ENCODE measurements around the gene DUXA. TPM values are rescaled to one million over a fixed set of nuclear protein-coding genes. Genes with fewer than 3 reads are reported as not detected.
A peak's percentile ranks its signal among the peaks of the same experiment; 100 is the strongest.
"Not testable (repeated sequence)": the region's sequence is repeated elsewhere in the genome, so short reads cannot be mapped to it uniquely, and the experiment has no call there.

Gene DUXA
- polyA plus RNA-seq, 2 of the 4 experiments (the other 2 are of a cell fraction), result not detected

- TF ChIP-seq HOXB5 (CRISPR knock-in tag; IDR thresholded peaks at IDR 0.05) (no peak), MAFK (IDR thresholded peaks at IDR 0.05; ENCODE audit: partially characterized antibody) (no peak), EHF (CRISPR knock-in tag; IDR thresholded peaks at IDR 0.05) (no peak), ZC3H11A (IDR thresholded peaks at IDR 0.05) (no peak), FOXS1 (CRISPR knock-in tag; IDR thresholded peaks at IDR 0.05) (no peak), ESRRA (IDR thresholded peaks at IDR 0.05; ENCODE audit: borderline replicate concordance, low read length) (no peak)
- Histone ChIP-seq H3K4me1 (no peaks in the 10 kb centered on the region), H3K4me3 (no peak overlapping the region), H3K4me2 (no peak overlapping the region), H3K27ac (no peak overlapping the region), H3K9me3 (peaks cover 63% of the 10 kb centered on the region)
- POLR2A ChIA-PET, result no interaction called here
- DNase-seq (ENCODE audit: low read depth in 1 of 2, low spot score in 1 of 2) (no peak), FAIRE-seq (no peak), ATAC-seq (no peak)
- CTCF ChIA-PET, result no interaction called here
- 2% methylated on average over 5 of the region's 5 CpGs for WGBS (ENCODE audit: missing lambda C conversion rate)
Measured at GRCh38 chr19:57161985-57162539, 5.2 kb downstream of the DUXA start.

DNA sequence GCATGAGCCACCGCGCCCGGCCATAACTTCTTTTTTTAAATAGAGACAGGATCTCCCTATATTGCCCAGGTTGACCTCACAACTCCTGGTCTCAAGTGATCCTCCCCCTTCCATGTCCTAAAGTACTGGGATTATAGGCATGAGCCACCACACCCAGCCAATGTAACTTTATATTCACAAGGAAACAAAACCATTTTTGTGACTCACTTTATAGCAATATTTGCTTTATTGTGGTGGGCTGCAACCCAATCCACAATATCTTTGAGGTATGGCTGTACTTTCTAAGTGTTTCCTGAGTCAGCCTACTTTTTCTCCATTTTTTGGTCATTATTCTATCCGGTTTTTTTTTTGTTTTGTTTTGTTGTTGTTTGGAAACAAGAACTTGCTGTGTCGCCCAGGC, 14.4 kb downstream of the DUXA start:
- ChIA-PET POLR2A (no interaction called here), CTCF (interaction anchor here (1.3 kb wide), 1 partner anchor 10 kb away, joined by 3 read pairs; no protein-coding TSS in a partner anchor)
- peaks cover 64% of the 10 kb centered on the region for H3K9me3 ChIP-seq
- no peak overlapping the region for H3K4me3 ChIP-seq
- no peak for DNase-seq (ENCODE audit: low read depth in 1 of 2, low spot score in 1 of 2)
- H3K4me2 ChIP-seq, result no peak overlapping the region
- WGBS (ENCODE audit: missing lambda C conversion rate), result 41% methylated on average over 5 of the region's 5 CpGs
- no peaks in the 10 kb centered on the region for H3K4me1 ChIP-seq
- peak; percentile 74 for FAIRE-seq
- H3K27ac ChIP-seq, result no peak overlapping the region
- ATAC-seq, result no peak
- TF ChIP-seq ZNF302 (CRISPR knock-in tag; IDR thresholded peaks at IDR 0.05), result no peak
- no peak for TF ChIP-seq EP300 (IDR thresholded peaks at IDR 0.05)
- TF ChIP-seq RAD21 (conservative IDR thresholded peaks at IDR 0.05 in 1 of 2, IDR thresholded peaks at IDR 0.05 in 1 of 2), result no peak
- no peak for TF ChIP-seq CEBPB (IDR thresholded peaks at IDR 0.05)
- TF ChIP-seq RCOR1 (IDR thresholded peaks at IDR 0.05; ENCODE audit: low read depth, low read length), result no peak
- no peak for TF ChIP-seq SMC3 (IDR thresholded peaks at IDR 0.05)

DNA sequence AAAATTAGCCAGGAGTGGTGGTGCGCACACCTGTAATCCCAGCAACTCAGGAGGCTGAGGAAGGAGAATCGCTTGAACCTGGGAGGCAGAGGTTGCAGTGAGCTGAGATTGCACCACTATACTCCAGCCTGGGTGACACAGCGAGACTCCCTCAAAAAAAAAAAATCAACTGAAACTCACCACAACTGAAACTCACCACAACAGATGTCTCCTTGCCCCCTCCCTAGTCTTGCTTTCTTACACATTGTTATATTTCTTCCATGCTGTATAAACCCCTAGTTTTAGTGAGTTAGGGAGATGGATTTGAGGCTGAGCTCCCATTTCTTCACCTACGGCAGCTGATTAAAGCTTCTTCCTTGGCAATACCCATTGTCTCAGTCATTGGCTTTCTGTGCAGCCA, 25.6 kb downstream of the DUXA start:
- CTCF ChIA-PET, result no interaction called here
- POLR2A ChIA-PET, result no interaction called here
- H3K27ac ChIP-seq, result no peak overlapping the region

DNA sequence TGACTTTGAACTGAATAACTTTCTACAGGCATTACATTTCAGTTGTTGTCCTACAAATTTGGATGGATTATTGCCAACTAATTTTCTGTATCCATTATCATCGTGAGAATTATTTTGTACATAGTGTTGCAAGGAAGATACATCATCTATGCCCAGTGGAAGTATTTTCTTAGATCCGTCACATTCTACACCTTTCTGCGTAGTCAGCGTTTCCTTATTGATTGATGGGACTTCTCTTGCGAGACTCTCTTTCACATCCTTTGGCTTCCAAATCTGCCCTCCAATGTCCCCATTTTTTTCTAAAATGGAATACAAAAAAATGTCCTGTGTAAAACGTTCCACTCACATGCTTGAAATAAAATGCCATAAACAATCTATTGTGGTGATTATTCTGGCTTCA, 31.5 kb downstream of the DUXA start:
- no peak for DNase-seq (ENCODE audit: low read depth in 1 of 2, low spot score in 1 of 2)
- FAIRE-seq, result peak; percentile 70
- Histone ChIP-seq H3K27ac (no peak overlapping the region), H3K4me1 (no peaks in the 10 kb centered on the region), H3K9me3 (peaks cover 75% of the 10 kb centered on the region), H3K4me3 (no peak overlapping the region), H3K4me2 (no peak overlapping the region)
- no peak for ATAC-seq
- TF ChIP-seq PBX3 (IDR thresholded peaks at IDR 0.05), result no peak
- TF ChIP-seq, protein P1, sequence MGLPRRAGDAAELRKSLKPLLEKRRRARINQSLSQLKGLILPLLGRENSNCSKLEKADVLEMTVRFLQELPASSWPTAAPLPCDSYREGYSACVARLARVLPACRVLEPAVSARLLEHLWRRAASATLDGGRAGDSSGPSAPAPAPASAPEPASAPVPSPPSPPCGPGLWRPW (IDR thresholded peaks at IDR 0.05), result no peak
- TF ChIP-seq POLR2AphosphoS2 (conservative IDR thresholded peaks at IDR 0.05; ENCODE audit: low read length), result no peak
- no peak for TF ChIP-seq PHF8 (IDR thresholded peaks at IDR 0.05; ENCODE audit: borderline replicate concordance, low read depth)
- peak; percentile 85 for TF ChIP-seq MAFK (IDR thresholded peaks at IDR 0.05; ENCODE audit: partially characterized antibody)
- no peak for TF ChIP-seq CEBPB (IDR thresholded peaks at IDR 0.05)
- no peak for TF ChIP-seq BHLHE40 (IDR thresholded peaks at IDR 0.05; ENCODE audit: low read depth, low read length)
- WGBS (ENCODE audit: missing lambda C conversion rate), result 42% methylated on average over 6 of the region's 6 CpGs
- CTCF ChIA-PET, result interaction anchor here (0.5 kb wide), 1 partner anchor 229 kb away, joined by 3 read pairs; no protein-coding TSS in a partner anchor
- POLR2A ChIA-PET, result no interaction called here

More for the DNA sequence above, 25.6 kb downstream of the DUXA start:
- DNase-seq (ENCODE audit: low read depth in 1 of 2, low spot score in 1 of 2) (no peak), ATAC-seq (no peak), FAIRE-seq (no peak)
- Histone ChIP-seq H3K4me3 (no peak overlapping the region), H3K4me2 (no peak overlapping the region), H3K9me3 (peaks cover 57% of the 10 kb centered on the region), H3K4me1 (no peaks in the 10 kb centered on the region)
- 54% methylated on average over 4 of the region's 4 CpGs for WGBS (ENCODE audit: missing lambda C conversion rate)
- no peak for TF ChIP-seq CBX8 (IDR thresholded peaks at IDR 0.05)
- no peak for TF ChIP-seq MYC (IDR thresholded peaks at IDR 0.05; ENCODE audit: borderline replicate concordance, low read length)
- TF ChIP-seq HOXA7 (CRISPR knock-in tag; IDR thresholded peaks at IDR 0.05), result no peak
- no peak for TF ChIP-seq PBX3 (IDR thresholded peaks at IDR 0.05)
- TF ChIP-seq HOXB13 (CRISPR knock-in tag; IDR thresholded peaks at IDR 0.05; ENCODE audit: low read depth), result no peak
- TF ChIP-seq, protein P2, sequence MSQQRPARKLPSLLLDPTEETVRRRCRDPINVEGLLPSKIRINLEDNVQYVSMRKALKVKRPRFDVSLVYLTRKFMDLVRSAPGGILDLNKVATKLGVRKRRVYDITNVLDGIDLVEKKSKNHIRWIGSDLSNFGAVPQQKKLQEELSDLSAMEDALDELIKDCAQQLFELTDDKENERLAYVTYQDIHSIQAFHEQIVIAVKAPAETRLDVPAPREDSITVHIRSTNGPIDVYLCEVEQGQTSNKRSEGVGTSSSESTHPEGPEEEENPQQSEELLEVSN (IDR thresholded peaks at IDR 0.05; ENCODE audit: borderline replicate concordance, low read depth), result no peak
- TF ChIP-seq, protein P3, sequence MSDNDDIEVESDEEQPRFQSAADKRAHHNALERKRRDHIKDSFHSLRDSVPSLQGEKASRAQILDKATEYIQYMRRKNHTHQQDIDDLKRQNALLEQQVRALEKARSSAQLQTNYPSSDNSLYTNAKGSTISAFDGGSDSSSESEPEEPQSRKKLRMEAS (IDR thresholded peaks at IDR 0.05), result no peak
- TF ChIP-seq HDAC2 (IDR thresholded peaks at IDR 0.05), result no peak
- no peak for TF ChIP-seq PHF8 (IDR thresholded peaks at IDR 0.05; ENCODE audit: borderline replicate concordance, low read depth)
- TF ChIP-seq ZC3H11A (IDR thresholded peaks at IDR 0.05), result no peak

DNA sequence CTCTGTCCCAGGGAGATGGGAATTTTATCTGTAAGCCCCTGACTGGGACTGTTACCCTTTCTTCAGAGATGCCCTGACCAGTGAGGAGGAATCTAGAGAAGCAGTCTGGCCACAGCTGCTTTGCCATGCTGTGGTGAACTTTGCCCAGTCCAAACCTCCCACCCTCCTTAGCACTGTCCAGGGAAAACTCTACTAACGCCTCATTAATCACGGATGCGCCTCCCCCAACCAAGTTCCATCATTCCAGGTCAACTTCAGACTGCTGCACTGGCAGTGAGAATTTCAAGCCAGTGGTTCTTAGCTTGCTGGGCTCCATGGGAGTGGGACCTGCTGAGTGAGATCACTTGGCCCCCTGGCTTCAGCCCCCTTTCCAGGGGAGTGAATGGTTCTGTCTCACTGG, 39.9 kb downstream of the DUXA start:
- H3K4me2 ChIP-seq; H3K4me3 ChIP-seq; H3K27ac ChIP-seq; ATAC-seq; POLR2A ChIA-PET; CTCF ChIA-PET; DNase-seq (ENCODE audit: low read depth in 1 of 2, low spot score in 1 of 2); FAIRE-seq; H3K4me1 ChIP-seq: not testable (repeated sequence)
- H3K9me3 ChIP-seq, result peaks cover 59% of the 10 kb centered on the region
- WGBS (ENCODE audit: missing lambda C conversion rate), result 3% methylated on average over 3 of the region's 3 CpGs

Measured in A549 (cell line).